ENCODE results near the gene ZCCHC13. TPM values are rescaled to one million over a fixed set of nuclear protein-coding genes. Genes with fewer than 3 reads are reported as not detected.

Gene ZCCHC13
- total and polyA plus RNA-seq, 4 donors, result not detected

GRCh38 chrX:74343343-74344279 is 39.6 kb downstream of the ZCCHC13 start (continued):
- TF ChIP-seq ZBTB33 (IDR thresholded peaks at IDR 0.05), result no peak

- WGBS, result 70% methylated on average over 4 of the region's 4 CpGs
- no peak overlapping the region for H3K9ac ChIP-seq (ENCODE audit: low read depth in 1 of 2, low read length in 2 of 2)
- no peaks in the 10 kb centered on the region for H3K9me3 ChIP-seq (ENCODE audit: control insufficient read depth in 4 of 4, low read length in 3 of 4)
- H3K36me3 ChIP-seq (ENCODE audit: control insufficient read depth in 4 of 4, insufficient read depth in 3 of 4, low read depth in 1 of 4, low read length in 3 of 4), result no peaks in the 10 kb centered on the region
- TF ChIP-seq RXRA (IDR thresholded peaks at IDR 0.05) (no peak), GABPA (IDR thresholded peaks at IDR 0.05 in 1 of 2, conservative IDR thresholded peaks at IDR 0.05 in 1 of 2) (no peak), REST (IDR thresholded peaks at IDR 0.05) (no peak), JUND (IDR thresholded peaks at IDR 0.05) (no peak), MAX (IDR thresholded peaks at IDR 0.05) (no peak), NR2F2 (IDR thresholded peaks at IDR 0.05) (no peak), RAD21 (IDR thresholded peaks at IDR 0.05) (no peak), ZBTB33 (IDR thresholded peaks at IDR 0.05) (no peak), TAF1 (conservative IDR thresholded peaks at IDR 0.05) (no peak), ATF3 (IDR thresholded peaks at IDR 0.05) (no peak), EGR1 (IDR thresholded peaks at IDR 0.05; ENCODE audit: low read depth in 2 of 2) (no peak), HNF4A (conservative IDR thresholded peaks at IDR 0.05) (no peak), CTCF (IDR thresholded peaks at IDR 0.05; ENCODE audit: low read depth, low read length, missing input control) (no peak)
- H3K4me3 ChIP-seq (ENCODE audit: low read depth in 1 of 3, low read length in 3 of 3), result no peak overlapping the region
- peaks cover 0 to 2% (median 0%) of the 10 kb centered on the region in 4 donors for H3K27me3 ChIP-seq (ENCODE audit: control insufficient read depth in 4 of 4, insufficient read depth in 4 of 4, low read length in 3 of 4)
- H3K4me1 ChIP-seq (ENCODE audit: control insufficient read depth in 4 of 4, insufficient read depth in 4 of 4, low read length in 3 of 4), result no peaks in the 10 kb centered on the region
- DNase-seq (ENCODE audit: low spot score), result no peak
- H3K27ac ChIP-seq (ENCODE audit: low read depth in 1 of 2, low read length in 2 of 2), result no peak overlapping the region
Measured at GRCh38 chrX:74344280-74344622, 40.3 kb downstream of the ZCCHC13 start.
